Trophoblast cell (in vitro differentiated cells and primary cell): ENCODE data around the gene HUS1.

Experiments used
- DNase-seq, 2 donors: peaks; one replicate each; pipeline ENCODE4 v3.0.0-alpha.2; 2016
- H2AFZ ChIP-seq: 2 replicates; pipeline ENCODE4 v1.6.1; 2013; ENCODE audit warnings: low read length, moderate library complexity, mild to moderate bottlenecking; ENCODE audit not compliant: insufficient read depth, poor library complexity
- H2AK5ac ChIP-seq: 2 replicates; pipeline ENCODE4 v1.6.1; 2013; ENCODE audit warnings: mild to moderate bottlenecking, low read length
- H2BK120ac ChIP-seq: 2 replicates; pipeline ENCODE4 v1.6.1; 2013; ENCODE audit warnings: low read length, mild to moderate bottlenecking, moderate library complexity; ENCODE audit not compliant: insufficient read depth, poor library complexity
- H2BK12ac ChIP-seq: 2 replicates; pipeline ENCODE4 v1.6.1; 2013; ENCODE audit warnings: mild to moderate bottlenecking, low read length, moderate library complexity
- H2BK5ac ChIP-seq: 2 replicates; pipeline ENCODE4 v1.6.1; 2013; ENCODE audit warnings: low read length, low read depth, moderate library complexity, mild to moderate bottlenecking; ENCODE audit not compliant: poor library complexity
- H3K14ac ChIP-seq: 2 replicates; pipeline ENCODE4 v1.6.1; 2013; ENCODE audit warnings: mild to moderate bottlenecking, low read length
- H3K18ac ChIP-seq: 2 replicates; pipeline ENCODE4 v1.6.1; 2013; ENCODE audit warnings: mild to moderate bottlenecking, low read length
- H3K23ac ChIP-seq: 2 replicates; pipeline ENCODE4 v1.6.1; 2013; ENCODE audit warnings: low read length
- H3K27ac ChIP-seq: 2 replicates; pipeline ENCODE4 v1.5.1; 2013; ENCODE audit warnings: low read depth, mild to moderate bottlenecking, inconsistent platforms, low read length, moderate library complexity
- H3K27me3 ChIP-seq: 2 replicates; pipeline ENCODE4 v1.6.1; 2013; ENCODE audit warnings: inconsistent platforms, mild to moderate bottlenecking, low read length, moderate library complexity; ENCODE audit not compliant: insufficient read depth
- H3K36me3 ChIP-seq, 2 experiments: 1 replicate in 1 of 2; 2 replicates in 1 of 2; pipeline ENCODE4 v1.6.1; 2013; ENCODE audit warnings: low read length in 2 of 2, mild to moderate bottlenecking in 2 of 2, moderate library complexity in 1 of 2; ENCODE audit not compliant: insufficient read depth in 2 of 2, control insufficient read depth in 1 of 2
- H3K4ac ChIP-seq: 2 replicates; pipeline ENCODE4 v1.6.1; 2013; ENCODE audit warnings: low read depth, mild to moderate bottlenecking, low read length, moderate library complexity
- H3K4me1 ChIP-seq, 2 experiments: 1 replicate in 1 of 2; 2 replicates in 1 of 2; pipeline ENCODE4 v1.6.1; 2013; ENCODE audit warnings: low read length in 2 of 2, mild to moderate bottlenecking in 2 of 2, moderate library complexity in 1 of 2; ENCODE audit not compliant: insufficient read depth in 2 of 2, control insufficient read depth in 1 of 2
- H3K4me2 ChIP-seq: 2 replicates; pipeline ENCODE4 v1.6.1; 2013; ENCODE audit warnings: inconsistent platforms, mild to moderate bottlenecking, low read length, moderate library complexity
- H3K4me3 ChIP-seq: 2 replicates; pipeline ENCODE4 v1.5.1; 2013; ENCODE audit warnings: mild to moderate bottlenecking, low read depth, low read length, inconsistent platforms
- H3K79me1 ChIP-seq: one replicate; pipeline ENCODE4 v1.6.1; 2013; ENCODE audit warnings: low read length
- H3K79me2 ChIP-seq: 2 replicates; pipeline ENCODE4 v1.6.1; 2013; ENCODE audit warnings: low read length, mild to moderate bottlenecking; ENCODE audit not compliant: control insufficient read depth, insufficient read depth, poor library complexity
- H3K9ac ChIP-seq: 2 replicates; pipeline ENCODE4 v1.6.1; 2013; ENCODE audit warnings: mild to moderate bottlenecking, low read length
- H3K9me3 ChIP-seq: 2 replicates; pipeline ENCODE4 v1.6.1; 2013; ENCODE audit warnings: low read depth, mild to moderate bottlenecking, control low read depth, inconsistent platforms, low read length; ENCODE audit not compliant: insufficient read depth
- H4K12ac ChIP-seq: 2 replicates; pipeline ENCODE4 v1.6.1; 2013; ENCODE audit warnings: low read depth, mild to moderate bottlenecking, low read length, moderate library complexity
- H4K8ac ChIP-seq: 2 replicates; pipeline ENCODE4 v1.6.1; 2013; ENCODE audit warnings: low read depth, mild to moderate bottlenecking, low read length, moderate library complexity
- H4K91ac ChIP-seq: one replicate; pipeline ENCODE4 v1.6.1; 2013; ENCODE audit warnings: low read depth, mild to moderate bottlenecking, low read length, moderate library complexity
- WGBS: extraction: QIAGEN DNeasy Blood & Tissue Kit; methylation state at CpG from one replicate; pipeline ENCODE4 v1.1.7; 2013; ENCODE audit warnings: missing lambda C conversion rate; ENCODE audit not compliant: insufficient read length, insufficient coverage; ENCODE audit errors: extremely low coverage; 5-methylcytosine and 5-hydroxymethylcytosine counted together

Gene HUS1

DNA sequence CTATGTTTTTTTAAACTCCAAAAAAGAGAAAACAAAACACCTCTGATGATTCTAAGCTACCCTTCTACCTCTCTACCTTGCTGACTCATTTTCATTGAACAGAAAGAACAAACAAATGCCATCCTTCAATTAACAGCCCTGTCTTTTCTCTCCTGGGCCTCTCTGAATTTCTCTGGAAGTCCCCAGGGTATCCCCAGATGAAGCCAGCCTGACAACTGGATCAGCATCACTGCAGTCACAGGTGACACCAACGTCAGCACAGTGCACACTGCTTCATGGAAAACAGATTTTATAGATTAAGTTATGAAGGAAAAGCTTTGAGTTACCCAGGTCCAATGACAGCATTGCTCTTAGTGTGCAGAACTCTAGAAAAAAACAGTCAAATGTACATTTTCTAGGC, 5.7 kb downstream of the HUS1 start:
- no CpG with 5 or more reads among the region's 1 CpG for WGBS
- no peak overlapping the region for H4K91ac ChIP-seq

DNA sequence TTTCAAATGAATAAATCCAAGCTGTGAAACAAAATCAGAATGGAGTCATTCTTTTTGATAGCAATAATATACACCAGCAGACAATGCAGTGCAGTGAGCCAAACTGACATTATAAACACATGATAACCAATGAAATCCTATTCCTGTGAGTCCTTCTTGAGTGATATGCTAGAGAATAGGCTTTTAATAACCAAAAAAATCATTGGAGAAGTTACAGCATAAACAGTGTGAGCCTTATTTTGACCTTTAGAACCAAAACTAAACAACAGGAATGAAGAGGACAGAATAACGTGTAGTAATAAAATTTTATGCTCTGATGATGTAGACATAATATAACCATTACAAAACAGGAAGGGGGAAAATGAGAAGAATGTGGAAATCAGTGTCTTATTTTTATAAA, 8.7 kb downstream of the HUS1 start:
- H3K79me2 ChIP-seq: no peaks in the 10 kb centered on the region
- no CpG with 5 or more reads among the region's 1 CpG for WGBS
- no peak overlapping the region for H3K23ac ChIP-seq
- no peak overlapping the region for H3K4ac ChIP-seq
- H4K91ac ChIP-seq: no peak overlapping the region
- no peak for DNase-seq
- no peak overlapping the region for H3K9ac ChIP-seq
- H3K4me1 ChIP-seq: peaks cover 0 to 2% of the 10 kb centered on the region in 2 experiments
- H2AFZ ChIP-seq: no peak overlapping the region
- H2BK5ac ChIP-seq: no peak overlapping the region
- H3K27me3 ChIP-seq: no peaks in the 10 kb centered on the region
- no peak overlapping the region for H4K12ac ChIP-seq
- no peak overlapping the region for H2BK12ac ChIP-seq
- no peak overlapping the region for H3K4me3 ChIP-seq
- no peak overlapping the region for H3K18ac ChIP-seq
- no peaks in the 10 kb centered on the region for H3K9me3 ChIP-seq
- H3K14ac ChIP-seq: no peak overlapping the region
- H2BK120ac ChIP-seq: no peak overlapping the region
- H3K4me2 ChIP-seq: no peak overlapping the region
- H3K36me3 ChIP-seq: peaks cover 32 to 49% of the 10 kb centered on the region in 2 experiments
- H3K79me1 ChIP-seq: no peaks in the 10 kb centered on the region
- no peak overlapping the region for H3K27ac ChIP-seq
- no peak overlapping the region for H4K8ac ChIP-seq
- no peak overlapping the region for H2AK5ac ChIP-seq

More for the DNA sequence above, 5.7 kb downstream of the HUS1 start:
- Histone ChIP-seq H3K18ac (no peak overlapping the region), H3K4me1 (peaks cover 0 to 4% of the 10 kb centered on the region in 2 experiments), H3K9me3 (no peaks in the 10 kb centered on the region), H4K12ac (no peak overlapping the region), H2BK12ac (no peak overlapping the region), H3K79me2 (no peaks in the 10 kb centered on the region), H3K4me3 (no peak overlapping the region), H3K36me3 (peaks cover 23 to 50% of the 10 kb centered on the region in 2 experiments), H3K9ac (no peak overlapping the region), H3K14ac (no peak overlapping the region), H2BK120ac (no peak overlapping the region), H3K4ac (no peak overlapping the region), H3K23ac (no peak overlapping the region), H3K4me2 (no peak overlapping the region), H2BK5ac (no peak overlapping the region), H2AFZ (no peak overlapping the region), H3K27me3 (no peaks in the 10 kb centered on the region), H2AK5ac (no peak overlapping the region), H4K8ac (no peak overlapping the region), H3K79me1 (no peaks in the 10 kb centered on the region), H3K27ac (no peak overlapping the region)
- DNase-seq: no peak

DNA sequence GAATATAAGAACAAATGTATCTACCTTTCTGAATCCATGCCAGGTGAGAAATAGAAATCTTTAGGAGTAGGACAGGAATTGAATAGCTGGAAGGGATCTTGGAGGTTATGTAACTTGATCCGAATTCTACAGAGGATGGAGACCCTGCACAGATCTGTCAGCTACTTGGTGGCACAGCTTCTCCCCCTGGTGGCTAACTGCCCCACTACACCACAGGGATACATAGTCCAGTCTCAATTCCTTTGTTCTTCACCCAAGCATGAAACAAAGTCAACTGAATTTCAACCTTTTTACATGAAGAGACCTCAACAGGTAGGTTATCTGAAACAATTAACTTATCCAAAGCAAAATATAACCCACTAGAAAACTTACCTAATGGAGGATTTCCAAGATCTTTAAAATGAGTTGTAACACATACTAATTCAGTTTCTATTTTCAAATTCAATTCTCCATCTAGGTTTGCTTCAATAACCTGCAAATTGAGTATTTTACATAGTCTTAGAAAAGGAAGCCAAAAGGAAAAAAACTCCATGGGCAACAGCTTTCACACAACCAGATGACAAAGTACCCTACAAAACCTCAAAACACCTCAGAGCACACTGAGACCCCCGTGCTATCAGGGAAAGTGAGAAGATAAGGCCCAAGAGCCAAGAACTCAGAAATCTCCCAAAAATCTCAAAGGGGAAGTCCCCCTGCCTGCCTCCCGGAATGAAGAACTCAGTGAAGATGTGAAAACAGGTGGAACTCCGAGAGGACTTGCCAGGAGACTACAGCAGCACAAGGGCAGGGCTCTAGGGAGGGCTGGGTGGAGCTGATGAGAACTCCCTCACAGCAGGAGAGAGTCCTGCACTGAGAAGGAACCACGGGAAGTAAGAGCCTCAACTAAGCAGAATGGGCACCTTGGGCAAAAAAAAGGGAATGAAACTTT, 10.3 kb downstream of the HUS1 start:
- Histone ChIP-seq H3K9ac (no peak overlapping the region), H4K8ac (no peak overlapping the region), H2BK12ac (no peak overlapping the region), H4K12ac (no peak overlapping the region), H3K14ac (no peak overlapping the region), H3K18ac (no peak overlapping the region), H3K79me1 (no peaks in the 10 kb centered on the region), H3K36me3 (peaks cover 36 to 50% of the 10 kb centered on the region in 2 experiments), H3K4me3 (no peak overlapping the region), H3K4me1 (peaks cover 0 to 2% of the 10 kb centered on the region in 2 experiments), H3K79me2 (no peaks in the 10 kb centered on the region), H3K27me3 (no peaks in the 10 kb centered on the region), H2BK5ac (no peak overlapping the region), H3K9me3 (no peaks in the 10 kb centered on the region), H3K27ac (no peak overlapping the region), H4K91ac (no peak overlapping the region), H3K4me2 (no peak overlapping the region), H2AFZ (no peak overlapping the region), H3K23ac (no peak overlapping the region), H2AK5ac (no peak overlapping the region), H2BK120ac (no peak overlapping the region), H3K4ac (no peak overlapping the region)
- WGBS: no CpG with 5 or more reads among the region's 5 CpGs
- peak; percentile 48 to 79 for DNase-seq

DNA sequence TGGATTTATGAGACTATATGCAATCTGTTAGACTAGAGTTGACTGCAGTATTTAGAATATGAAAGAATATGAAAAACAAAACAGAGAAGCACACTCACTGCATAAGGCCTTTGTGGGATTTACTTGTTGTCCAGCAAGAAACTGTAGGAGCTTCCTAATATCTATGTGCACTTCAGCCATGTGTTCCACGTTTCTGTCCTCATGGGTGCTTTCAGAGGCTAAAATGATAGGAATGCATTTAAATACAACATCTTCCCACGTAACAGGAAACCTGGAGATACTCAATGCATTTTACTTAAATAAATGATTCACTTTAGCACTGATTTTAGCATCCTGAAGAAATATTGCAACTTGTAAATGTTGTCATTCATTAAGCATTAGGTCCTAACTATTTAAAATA, 11.7 kb downstream of the HUS1 start:
- H3K27me3 ChIP-seq: no peaks in the 10 kb centered on the region

More for the DNA sequence above, 11.7 kb downstream of the HUS1 start:
- H4K12ac ChIP-seq: no peak overlapping the region
- peaks cover 36 to 49% of the 10 kb centered on the region in 2 experiments for H3K36me3 ChIP-seq
- WGBS: no CpG with 5 or more reads among the region's 2 CpGs
- H3K4me1 ChIP-seq: peaks cover 0 to 2% of the 10 kb centered on the region in 2 experiments
- no peak overlapping the region for H3K27ac ChIP-seq
- H3K4me2 ChIP-seq: no peak overlapping the region
- H2BK12ac ChIP-seq: no peak overlapping the region
- no peak overlapping the region for H2BK120ac ChIP-seq
- H3K9ac ChIP-seq: no peak overlapping the region
- no peak overlapping the region for H2AK5ac ChIP-seq
- no peak overlapping the region for H3K4me3 ChIP-seq
- H3K79me1 ChIP-seq: no peaks in the 10 kb centered on the region
- H4K8ac ChIP-seq: no peak overlapping the region
- H2BK5ac ChIP-seq: no peak overlapping the region
- no peak overlapping the region for H2AFZ ChIP-seq
- H3K23ac ChIP-seq: no peak overlapping the region
- no peaks in the 10 kb centered on the region for H3K9me3 ChIP-seq
- H3K4ac ChIP-seq: no peak overlapping the region
- DNase-seq: no peak
- H3K18ac ChIP-seq: no peak overlapping the region
- H3K79me2 ChIP-seq: no peaks in the 10 kb centered on the region
- H3K14ac ChIP-seq: no peak overlapping the region
- no peak overlapping the region for H4K91ac ChIP-seq
